CD8-positive, alpha-beta memory T cell (primary cell): ENCODE measurements around the gene KLHL22. TPM values are rescaled to one million over a fixed set of nuclear protein-coding genes. Genes with fewer than 3 reads are reported as not detected.

Experiments
- CTCF ChIA-PET: fragments of 350-600 bp; sonication (Branson Sonifier 250); formaldehyde crosslinking; loops from one replicate; lab custom pipeline; 2021; ENCODE audit warnings: antibody characterized with exemption; lab: Charles Lee
- POLR2A ChIA-PET: fragments of 350-600 bp; sonication (Branson Sonifier 250); formaldehyde crosslinking; loops from one replicate; lab custom pipeline; 2021; ENCODE audit warnings: antibody characterized with exemption; lab: Charles Lee
- DNase-seq, 5 donors: peaks; one replicate each; pipeline versions ENCODE4 v3.0.0 to v3.0.0-alpha.2; 2020 to 2022; ENCODE audit warnings: mixed read lengths in 1 of 5
- H3K27ac ChIP-seq: one replicate; pipeline ENCODE4 v1.7.0; 2013; ENCODE audit warnings: low read depth, mild to moderate bottlenecking, low read length, moderate library complexity
- H3K27me3 ChIP-seq: 2 replicates; pipeline ENCODE4 v1.7.0; 2013; ENCODE audit warnings: low read length, mild to moderate bottlenecking; ENCODE audit not compliant: insufficient read depth, poor library complexity, severe bottlenecking
- H3K36me3 ChIP-seq: 2 replicates; pipeline ENCODE4 v1.7.0; 2013; ENCODE audit warnings: mild to moderate bottlenecking, low read length, moderate library complexity; ENCODE audit not compliant: insufficient read depth
- H3K4me1 ChIP-seq: 2 replicates; pipeline ENCODE4 v1.7.0; 2013; ENCODE audit warnings: mild to moderate bottlenecking, low read length, moderate library complexity; ENCODE audit not compliant: insufficient read depth
- H3K4me3 ChIP-seq: 2 replicates; pipeline ENCODE4 v1.7.0; 2013; ENCODE audit warnings: mild to moderate bottlenecking, low read length
- H3K9me3 ChIP-seq: 2 replicates; pipeline ENCODE4 v1.7.0; 2013; ENCODE audit warnings: mild to moderate bottlenecking, low read length
- H3K27ac Mint-ChIP-seq, 8 donors: one replicate each; pipeline ENCODE4 v1.8.0; 2020 to 2021; ENCODE audit warnings: mixed read lengths in 8 of 8, mild to moderate bottlenecking in 6 of 8, inconsistent platforms in 3 of 8, moderate library complexity in 3 of 8
- H3K27me3 Mint-ChIP-seq, 2 donors: one replicate each; pipeline ENCODE4 v1.8.0; 2020 to 2021; ENCODE audit warnings: mixed read lengths in 2 of 2, mild to moderate bottlenecking in 1 of 2, moderate library complexity in 1 of 2
- H3K36me3 Mint-ChIP-seq, 3 donors: one replicate each; pipeline ENCODE4 v1.8.0; 2020 to 2021; ENCODE audit warnings: mixed read lengths in 3 of 3, inconsistent platforms in 1 of 3, mild to moderate bottlenecking in 1 of 3
- H3K4me1 Mint-ChIP-seq, 3 donors: one replicate each; pipeline ENCODE4 v1.8.0; 2020 to 2021; ENCODE audit warnings: mixed read lengths in 3 of 3, inconsistent platforms in 1 of 3, mild to moderate bottlenecking in 1 of 3
- H3K4me3 Mint-ChIP-seq, 7 donors: one replicate each; pipeline ENCODE4 v1.8.0; 2020 to 2021; ENCODE audit warnings: mixed read lengths in 7 of 7, mild to moderate bottlenecking in 6 of 7, moderate library complexity in 4 of 7, inconsistent platforms in 2 of 7
- H3K9me3 Mint-ChIP-seq, 5 donors: one replicate each; pipeline ENCODE4 v1.8.0; 2020 to 2022; ENCODE audit warnings: mixed read lengths in 5 of 5, mild to moderate bottlenecking in 3 of 5, moderate library complexity in 2 of 5, inconsistent platforms in 1 of 5
- polyA plus RNA-seq: library from polyadenylated mRNA; unstranded; fragments of 300-500 nt; fragmentation: Illumina TruSeq; gene quantifications from one replicate; pipeline ENCODE4 v1.2.3, GENCODE V29; 2021
- total RNA-seq, 2 experiments: library from RNA; stranded (reverse); gene quantifications; one replicate each; pipeline ENCODE4 v1.2.3, GENCODE V29; 2021

Gene KLHL22
- total and polyA plus RNA-seq, 3 experiments from 2014 or later: 17.2 to 25.4 (median 17.6) TPM

GRCh38 chr22:20450551-20450906 is 45.1 kb downstream of the KLHL22 start:
- H3K36me3 ChIP-seq: no peaks in the 10 kb centered on the region
- H3K27me3 ChIP-seq: no peaks in the 10 kb centered on the region
- Mint-ChIP-seq H3K9me3 (no peaks in the 10 kb centered on the region), H3K4me1 (peaks cover 0 to 3% (median 0%) of the 10 kb centered on the region in 3 donors), H3K27me3 (no peaks in the 10 kb centered on the region), H3K27ac (no peak overlapping the region), H3K4me3 (no peak overlapping the region), H3K36me3 (peaks cover 3 to 53% (median 25%) of the 10 kb centered on the region in 3 donors)
- H3K4me1 ChIP-seq: no peaks in the 10 kb centered on the region
- DNase-seq: no peak
- no peak overlapping the region for H3K4me3 ChIP-seq
- ChIA-PET CTCF (interaction anchor here (1.1 kb wide), 1 partner anchor 13 kb away, joined by 3 read pairs; no protein-coding TSS in a partner anchor), POLR2A (no interaction called here)
- H3K9me3 ChIP-seq: no peaks in the 10 kb centered on the region
- no peak overlapping the region for H3K27ac ChIP-seq

- no peak overlapping the region for H3K27ac Mint-ChIP-seq
- Histone ChIP-seq H3K27me3 (no peaks in the 10 kb centered on the region), H3K36me3 (no peaks in the 10 kb centered on the region), H3K9me3 (no peaks in the 10 kb centered on the region), H3K27ac (no peak overlapping the region), H3K4me3 (no peak overlapping the region), H3K4me1 (no peaks in the 10 kb centered on the region)
- ChIA-PET CTCF (interaction anchor here (1.1 kb wide), 2 partner anchors 13 to 31 kb away, joined by 3 read pairs; no protein-coding TSS in a partner anchor), POLR2A (no interaction called here)
- peaks cover 3 to 53% (median 25%) of the 10 kb centered on the region in 3 donors for H3K36me3 Mint-ChIP-seq
- no peaks in the 10 kb centered on the region for H3K9me3 Mint-ChIP-seq
- peaks cover 0 to 3% (median 0%) of the 10 kb centered on the region in 3 donors for H3K4me1 Mint-ChIP-seq
- no peaks in the 10 kb centered on the region for H3K27me3 Mint-ChIP-seq
- DNase-seq: no peak
- H3K4me3 Mint-ChIP-seq: no peak overlapping the region
Measured at GRCh38 chr22:20449819-20450550, 45.6 kb downstream of the KLHL22 start.

DNA sequence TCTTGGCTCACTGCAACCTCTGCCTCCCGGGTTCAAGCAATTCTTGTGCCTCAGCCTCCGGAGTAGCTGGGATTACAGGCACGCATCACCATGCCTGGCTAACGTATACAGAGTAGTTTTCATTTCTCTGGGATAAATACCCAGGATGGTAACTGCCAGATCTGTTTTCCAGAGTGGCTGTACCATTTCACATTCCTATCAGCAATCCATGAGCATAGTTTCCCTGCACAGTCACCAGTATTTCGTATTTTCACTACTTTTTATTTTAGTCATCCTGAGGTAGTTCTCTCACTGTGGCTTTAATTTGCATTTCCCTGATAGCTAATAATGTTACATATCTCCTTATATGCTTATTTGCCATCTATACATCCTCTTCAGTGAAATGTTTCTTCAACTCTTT is 47.0 kb downstream of the KLHL22 start:
- Histone ChIP-seq H3K27me3 (no peaks in the 10 kb centered on the region), H3K36me3 (peaks cover 7% of the 10 kb centered on the region), H3K4me1 (no peaks in the 10 kb centered on the region), H3K9me3 (no peaks in the 10 kb centered on the region), H3K27ac (no peak overlapping the region), H3K4me3 (no peak overlapping the region)
- DNase-seq: no peak
- ChIA-PET POLR2A (no interaction called here), CTCF (interaction anchor here (1.1 kb wide), 1 partner anchor 30 kb away, joined by 3 read pairs; no protein-coding TSS in a partner anchor)
- no peaks in the 10 kb centered on the region for H3K27me3 Mint-ChIP-seq
- H3K4me1 Mint-ChIP-seq: peaks cover 0 to 3% (median 0%) of the 10 kb centered on the region in 3 donors
- H3K27ac Mint-ChIP-seq: no peak overlapping the region
- H3K36me3 Mint-ChIP-seq: peaks cover 6 to 61% (median 26%) of the 10 kb centered on the region in 3 donors
- no peak overlapping the region for H3K4me3 Mint-ChIP-seq
- H3K9me3 Mint-ChIP-seq: no peaks in the 10 kb centered on the region

DNA sequence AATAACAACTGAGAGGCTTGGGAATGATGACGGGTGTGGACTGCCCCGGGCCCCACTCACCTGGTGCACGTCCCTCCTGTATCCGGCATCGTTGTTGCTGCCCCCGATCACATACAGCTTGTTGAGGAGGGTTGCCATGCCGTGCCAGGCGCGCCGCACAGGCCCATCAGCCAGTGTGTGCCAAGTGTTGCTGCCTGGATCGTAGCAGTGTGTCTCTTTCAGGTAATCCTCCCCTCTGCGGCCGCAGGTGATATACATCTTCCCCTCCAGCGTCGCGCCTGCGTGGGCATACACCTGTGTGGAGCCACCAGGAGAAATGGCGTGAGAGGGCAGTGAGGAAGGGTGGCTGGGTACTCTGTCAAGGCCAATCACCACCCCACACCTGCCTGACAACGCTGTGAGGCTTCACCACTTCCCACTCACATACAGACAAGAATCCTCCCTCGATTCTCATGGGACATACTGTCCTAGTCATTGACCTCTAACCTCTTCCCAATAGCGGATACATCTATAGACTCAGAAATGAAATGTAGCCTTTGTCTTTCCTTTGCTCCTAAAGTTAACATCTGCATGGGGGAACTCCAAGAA is 49.1 kb downstream of the KLHL22 start:
- Histone ChIP-seq H3K27ac (no peak overlapping the region), H3K4me3 (no peak overlapping the region), H3K4me1 (no peaks in the 10 kb centered on the region), H3K27me3 (no peaks in the 10 kb centered on the region), H3K36me3 (peaks cover 7% of the 10 kb centered on the region), H3K9me3 (no peaks in the 10 kb centered on the region)
- H3K9me3 Mint-ChIP-seq: no peaks in the 10 kb centered on the region
- no peaks in the 10 kb centered on the region for H3K27me3 Mint-ChIP-seq
- ChIA-PET CTCF (no interaction called here), POLR2A (no interaction called here)
- peaks cover 0 to 3% (median 0%) of the 10 kb centered on the region in 3 donors for H3K4me1 Mint-ChIP-seq
- peaks cover 6 to 58% (median 20%) of the 10 kb centered on the region in 3 donors for H3K36me3 Mint-ChIP-seq
- H3K4me3 Mint-ChIP-seq: no peak overlapping the region
- no peak for DNase-seq
- H3K27ac Mint-ChIP-seq: peak overlapping the region in 2 of 8 donors; percentile 46 to 70

GRCh38 chr22:20444325-20444724 is 51.3 kb downstream of the KLHL22 start:
- Histone ChIP-seq H3K27me3 (no peaks in the 10 kb centered on the region), H3K4me1 (no peaks in the 10 kb centered on the region), H3K9me3 (no peaks in the 10 kb centered on the region), H3K27ac (no peak overlapping the region), H3K36me3 (peaks cover 7% of the 10 kb centered on the region), H3K4me3 (no peak overlapping the region)
- Mint-ChIP-seq H3K4me1 (peaks cover 0 to 3% (median 0%) of the 10 kb centered on the region in 3 donors), H3K4me3 (no peak overlapping the region), H3K27ac (peak overlapping the region in 1 of 8 donors; percentile 50), H3K9me3 (no peaks in the 10 kb centered on the region), H3K36me3 (peaks cover 9 to 47% (median 14%) of the 10 kb centered on the region in 3 donors), H3K27me3 (no peaks in the 10 kb centered on the region)
- ChIA-PET CTCF (interaction anchor here (0.6 to 1.9 kb wide), 4 partner anchors 11 to 381 kb away, joined by 3 to 6 read pairs (median 4); no protein-coding TSS in a partner anchor), POLR2A (no interaction called here)
- no peak for DNase-seq

DNA sequence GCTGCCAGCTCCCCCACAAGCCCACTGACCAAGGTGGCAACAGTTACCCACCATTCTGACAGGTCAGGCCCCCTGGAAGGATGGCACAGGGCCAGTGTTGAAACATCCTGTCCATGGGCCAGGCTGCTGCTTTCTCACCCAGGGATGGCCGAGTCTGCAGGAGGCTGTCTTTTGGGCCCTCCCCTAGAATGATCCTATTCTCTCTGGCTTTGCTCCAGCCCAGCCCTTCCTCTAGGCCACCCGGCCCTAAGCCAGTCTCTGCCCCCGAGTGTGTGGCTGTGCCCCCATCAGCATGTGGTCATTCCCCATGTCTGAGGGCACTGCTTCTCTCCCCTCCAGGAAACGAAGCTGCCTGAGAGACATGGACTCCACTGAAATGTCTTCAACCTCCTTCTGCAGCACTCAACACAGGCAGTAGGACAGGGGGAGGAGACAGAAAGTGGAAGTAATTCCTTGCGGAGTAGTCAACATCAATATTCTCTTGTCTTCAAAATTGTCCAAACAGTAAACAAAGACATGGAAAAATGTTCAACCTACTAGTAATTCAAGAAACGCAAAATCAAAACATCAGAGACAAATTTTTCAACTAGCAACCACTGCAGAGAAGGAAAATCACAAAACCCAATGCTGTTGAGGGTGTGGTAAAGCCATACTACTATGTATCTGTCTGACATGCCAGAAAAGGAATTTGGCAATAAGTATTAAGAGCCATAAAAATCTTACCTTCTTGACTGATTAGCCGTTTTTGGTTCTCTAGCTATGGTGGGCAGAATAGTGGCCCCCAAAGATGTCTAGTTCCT is 52.9 kb downstream of the KLHL22 start:
- H3K36me3 ChIP-seq: peaks cover 7% of the 10 kb centered on the region
- no peaks in the 10 kb centered on the region for H3K9me3 Mint-ChIP-seq
- peaks cover 5 to 6% of the 10 kb centered on the region in 2 donors for H3K27me3 Mint-ChIP-seq
- H3K4me3 ChIP-seq: no peak overlapping the region
- ChIA-PET POLR2A (no interaction called here), CTCF (interaction anchor here (1.0 to 1.3 kb wide), 2 partner anchors 10 to 24 kb away, joined by 3 to 5 read pairs; no protein-coding TSS in a partner anchor)
- H3K9me3 ChIP-seq: no peaks in the 10 kb centered on the region
- H3K4me1 Mint-ChIP-seq: peaks cover 5 to 7% (median 6%) of the 10 kb centered on the region in 3 donors
- H3K4me1 ChIP-seq: peaks cover 5% of the 10 kb centered on the region
- peak overlapping the region in 2 of 8 donors; percentile 33 to 41 for H3K27ac Mint-ChIP-seq
- DNase-seq: no peak
- peaks cover 6% of the 10 kb centered on the region for H3K27me3 ChIP-seq
- H3K27ac ChIP-seq: no peak overlapping the region
- H3K4me3 Mint-ChIP-seq: no peak overlapping the region
- peaks cover 9 to 47% (median 14%) of the 10 kb centered on the region in 3 donors for H3K36me3 Mint-ChIP-seq

DNA sequence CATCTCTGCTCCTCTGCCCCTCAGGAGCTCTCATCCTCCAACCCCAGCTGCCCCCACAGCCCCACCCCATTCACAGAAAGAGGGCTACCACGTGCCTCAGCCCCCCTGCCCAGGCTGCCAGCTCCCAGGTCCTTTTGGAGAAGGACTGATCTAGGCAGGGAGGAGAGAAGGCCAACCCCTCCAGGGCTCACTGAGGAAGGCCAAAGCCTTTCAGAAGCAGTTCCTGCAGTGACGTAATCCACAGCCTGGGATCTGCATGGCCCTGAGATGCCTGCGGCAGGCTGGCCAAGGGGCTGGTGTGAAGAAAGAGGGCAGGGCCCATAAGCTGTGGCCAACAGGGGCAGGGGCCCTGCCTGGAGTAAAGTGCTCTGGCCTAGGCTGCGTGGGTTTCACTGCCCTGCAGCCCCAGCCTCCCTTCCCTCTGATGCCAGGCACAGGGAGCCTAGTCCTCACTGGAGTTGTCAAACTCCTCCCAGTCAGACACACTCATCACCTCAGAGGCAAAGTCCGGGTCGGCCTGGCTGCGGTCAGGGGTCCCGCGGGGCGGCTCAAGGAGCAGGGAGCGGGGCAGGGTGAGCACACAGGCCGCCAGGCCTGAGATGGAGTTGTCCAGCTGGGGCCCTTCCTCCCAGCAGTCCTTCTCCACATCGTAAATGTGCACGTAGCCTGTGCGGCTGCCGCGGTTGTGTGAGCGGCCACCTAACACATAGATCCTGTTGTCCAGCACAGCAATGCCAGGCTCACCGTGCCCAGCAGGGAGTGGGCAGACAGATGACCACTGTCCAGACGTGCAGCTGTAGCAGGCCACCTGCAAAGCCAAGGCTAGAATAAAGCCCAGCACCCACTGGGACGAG is 53.7 kb downstream of the KLHL22 start:
- Mint-ChIP-seq H3K27ac (no peak overlapping the region), H3K36me3 (peaks cover 9 to 43% (median 12%) of the 10 kb centered on the region in 3 donors), H3K9me3 (no peaks in the 10 kb centered on the region), H3K27me3 (peaks cover 9 to 11% of the 10 kb centered on the region in 2 donors), H3K4me3 (no peak overlapping the region), H3K4me1 (peaks cover 9 to 12% (median 11%) of the 10 kb centered on the region in 3 donors)
- Histone ChIP-seq H3K36me3 (peaks cover 7% of the 10 kb centered on the region), H3K27me3 (peaks cover 12% of the 10 kb centered on the region), H3K4me1 (peaks cover 10% of the 10 kb centered on the region), H3K4me3 (no peak overlapping the region), H3K27ac (no peak overlapping the region), H3K9me3 (no peaks in the 10 kb centered on the region)
- ChIA-PET POLR2A (no interaction called here), CTCF (interaction anchor here (0.9 to 1.3 kb wide), 4 partner anchors 9 to 23 kb away, joined by 3 to 5 read pairs (median 3); no protein-coding TSS in a partner anchor)
- peak in 1 of 5 donors; percentile 26 for DNase-seq
